ENCODE results near the gene RNF144A. TPM values are rescaled to one million over a fixed set of nuclear protein-coding genes. Genes with fewer than 3 reads are reported as not detected.

Gene RNF144A
- total and polyA plus RNA-seq, 2 of the 13 experiments (the other 11 are each of a cell fraction or from before 2014, with no cell fraction given) = 13.9 to 16.5 TPM

DNA sequence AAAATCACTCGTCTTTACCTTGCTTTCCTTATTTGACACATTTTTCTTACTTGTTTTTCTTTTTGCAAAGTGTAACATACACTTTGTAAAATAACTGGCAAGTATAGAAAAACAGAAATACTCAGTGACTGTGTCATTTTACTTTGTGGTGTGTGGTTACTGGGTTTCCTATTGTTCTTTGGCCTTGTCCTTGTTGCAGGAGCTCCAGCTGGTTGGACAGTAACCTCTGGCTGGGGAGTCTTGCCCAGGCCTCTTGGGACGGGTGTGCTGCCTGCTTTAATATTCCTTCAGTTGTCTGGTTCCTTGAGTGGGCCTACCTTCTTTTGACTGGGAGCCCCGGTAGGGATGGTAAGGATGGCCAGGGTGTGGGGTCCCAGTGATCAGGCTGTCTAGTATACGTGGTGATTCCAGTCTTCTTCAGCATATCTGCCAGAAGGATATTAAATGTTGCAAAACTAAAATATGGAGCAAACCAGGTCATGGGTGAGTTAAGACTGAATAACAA, 53.8 kb downstream of the RNF144A start:
- H3K27me3 ChIP-seq (ENCODE audit: control insufficient read depth in 1 of 2, insufficient read depth in 2 of 2, low read length in 2 of 2) = no peaks in the 10 kb centered on the region
- ATAC-seq (no peak), FAIRE-seq (no peak), DNase-seq (ENCODE audit: low spot score) (no peak)
- in situ Hi-C loops (cut with HindIII; ENCODE audit: extremely low pct_ligation_motif_present, low pct_unique_long_range_greater_than_20kb) = no loop called here
- no peaks in the 10 kb centered on the region for H3K9me3 ChIP-seq (ENCODE audit: low read length)
- 90% methylated on average over 4 of the region's 4 CpGs for WGBS (ENCODE audit: low lambda C conversion rate)
- no peak overlapping the region for H3K4me3 ChIP-seq (replicated peaks in 1 of 3; ENCODE audit: insufficient read depth in 1 of 3, low read depth in 2 of 3, low read length in 3 of 3)
- ChIA-PET POLR2A (no interaction called here), CTCF (ENCODE audit: low intra/inter-chr PET ratio, low total read pairs) (no interaction called here)
- no peak overlapping the region for H3K27ac ChIP-seq (ENCODE audit: extremely low read length, insufficient read depth, low read length)
- TF ChIP-seq MBD4 (IDR thresholded peaks at IDR 0.05; ENCODE audit: borderline replicate concordance, low read length) = no peak
- TF ChIP-seq TAF15 (IDR thresholded peaks at IDR 0.05; ENCODE audit: low read depth, low read length, poor library complexity, severe bottlenecking) = no peak
- TF ChIP-seq SMARCC2 (IDR thresholded peaks at IDR 0.05) = no peak
- TF ChIP-seq, protein P1, sequence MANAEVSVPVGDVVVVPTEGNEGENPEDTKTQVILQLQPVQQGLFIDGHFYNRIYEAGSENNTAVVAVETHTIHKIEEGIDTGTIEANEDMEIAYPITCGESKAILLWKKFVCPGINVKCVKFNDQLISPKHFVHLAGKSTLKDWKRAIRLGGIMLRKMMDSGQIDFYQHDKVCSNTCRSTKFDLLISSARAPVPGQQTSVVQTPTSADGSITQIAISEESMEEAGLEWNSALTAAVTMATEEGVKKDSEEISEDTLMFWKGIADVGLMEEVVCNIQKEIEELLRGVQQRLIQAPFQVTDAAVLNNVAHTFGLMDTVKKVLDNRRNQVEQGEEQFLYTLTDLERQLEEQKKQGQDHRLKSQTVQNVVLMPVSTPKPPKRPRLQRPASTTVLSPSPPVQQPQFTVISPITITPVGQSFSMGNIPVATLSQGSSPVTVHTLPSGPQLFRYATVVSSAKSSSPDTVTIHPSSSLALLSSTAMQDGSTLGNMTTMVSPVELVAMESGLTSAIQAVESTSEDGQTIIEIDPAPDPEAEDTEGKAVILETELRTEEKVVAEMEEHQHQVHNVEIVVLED (CRISPR knock-in tag; IDR thresholded peaks at IDR 0.05; ENCODE audit: borderline replicate concordance) = no peak
- TF ChIP-seq ZNF256 (CRISPR knock-in tag; conservative IDR thresholded peaks at IDR 0.05) = no peak
- TF ChIP-seq RXRB (CRISPR knock-in tag; IDR thresholded peaks at IDR 0.05; ENCODE audit: borderline replicate concordance) = no peak
- TF ChIP-seq, protein P2, sequence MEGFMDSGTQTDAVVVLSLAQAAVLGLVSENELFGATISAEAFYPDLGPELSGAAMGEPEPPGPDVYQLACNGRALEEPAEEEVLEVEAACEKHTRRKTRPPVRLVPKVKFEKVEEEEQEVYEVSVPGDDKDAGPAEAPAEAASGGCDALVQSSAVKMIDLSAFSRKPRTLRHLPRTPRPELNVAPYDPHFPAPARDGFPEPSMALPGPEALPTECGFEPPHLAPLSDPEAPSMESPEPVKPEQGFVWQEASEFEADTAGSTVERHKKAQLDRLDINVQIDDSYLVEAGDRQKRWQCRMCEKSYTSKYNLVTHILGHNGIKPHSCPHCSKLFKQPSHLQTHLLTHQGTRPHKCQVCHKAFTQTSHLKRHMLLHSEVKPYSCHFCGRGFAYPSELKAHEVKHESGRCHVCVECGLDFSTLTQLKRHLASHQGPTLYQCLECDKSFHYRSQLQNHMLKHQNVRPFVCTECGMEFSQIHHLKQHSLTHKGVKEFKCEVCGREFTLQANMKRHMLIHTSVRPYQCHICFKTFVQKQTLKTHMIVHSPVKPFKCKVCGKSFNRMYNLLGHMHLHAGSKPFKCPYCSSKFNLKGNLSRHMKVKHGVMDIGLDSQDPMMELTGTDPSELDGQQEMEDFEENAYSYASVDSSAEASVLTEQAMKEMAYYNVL (CRISPR knock-in tag; IDR thresholded peaks at IDR 0.05; ENCODE audit: borderline replicate concordance) = no peak
- TF ChIP-seq KLF13 (CRISPR knock-in tag; IDR thresholded peaks at IDR 0.05) = no peak
- H3K36me3 ChIP-seq (replicated peaks in 1 of 2; ENCODE audit: control insufficient read depth in 1 of 2, insufficient read depth in 2 of 2, low read length in 2 of 2) = no peaks in the 10 kb centered on the region; a peak in 2 of 5 replicates
- H3K4me2 ChIP-seq (ENCODE audit: low read depth, low read length) = no peak overlapping the region
- BruUV-seq (replicated peaks) = no TSS peak
- H2AFZ ChIP-seq (ENCODE audit: low read length) = no peak overlapping the region
- no peaks in the 10 kb centered on the region for H3K79me2 ChIP-seq (ENCODE audit: insufficient read depth, low read length)
- H4K20me1 ChIP-seq (ENCODE audit: insufficient read depth, low read length) = no peaks in the 10 kb centered on the region
- H3K9ac ChIP-seq (ENCODE audit: insufficient read depth, low read depth, low read length) = no peak overlapping the region
- H3K4me1 ChIP-seq (ENCODE audit: insufficient read depth, low read length) = no peaks in the 10 kb centered on the region
- intact Hi-C loops (cut with micrococcal nuclease; ENCODE audit: unreplicated experiment) = no loop called here

Data from HepG2 (cell line).